GM19467 (cell line): ENCODE measurements around the gene NTN3.

ENCODE experiments used
- ATAC-seq: cut with Tn5 transposase; IDR thresholded peaks from one replicate; pipeline ENCODE4 v1.9.1; 2021; ENCODE audit warnings: mild to moderate bottlenecking, moderate library complexity; ENCODE audit not compliant: unreplicated experiment

Gene NTN3

DNA sequence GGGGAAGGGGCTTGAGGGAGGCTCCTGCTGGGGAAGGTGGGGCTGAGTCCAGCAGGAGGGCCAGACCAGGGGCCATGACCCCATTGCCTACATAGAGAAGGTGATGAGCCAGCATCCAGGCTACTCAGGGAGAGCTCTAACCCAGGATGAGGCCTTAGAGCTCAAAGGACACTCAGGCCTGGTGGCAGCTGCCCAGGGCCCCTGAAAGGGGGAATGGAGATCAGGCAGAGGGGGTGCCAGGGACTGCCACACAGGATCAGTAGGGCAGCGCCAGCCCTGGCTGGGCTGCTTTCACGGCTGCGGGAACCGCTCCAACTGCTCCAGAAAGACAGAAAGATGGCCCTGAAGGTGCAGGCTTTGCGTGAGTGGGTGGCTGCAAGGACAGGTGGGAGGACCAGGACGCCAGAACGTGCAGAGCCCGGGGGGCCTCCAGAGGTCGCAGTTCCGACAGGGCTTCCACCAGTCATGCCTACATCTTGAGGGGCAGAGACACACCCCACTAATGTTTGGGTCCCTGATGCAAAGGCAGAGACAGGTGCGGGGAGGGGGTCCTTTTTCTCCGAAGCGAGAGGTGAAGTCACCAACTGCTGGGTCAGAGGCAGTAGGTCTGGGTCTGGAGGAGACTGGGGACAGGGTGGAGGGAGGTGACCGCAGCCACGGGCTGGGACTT lies 41.8 kb downstream of the NTN3 start:
- ATAC-seq = no peak

DNA sequence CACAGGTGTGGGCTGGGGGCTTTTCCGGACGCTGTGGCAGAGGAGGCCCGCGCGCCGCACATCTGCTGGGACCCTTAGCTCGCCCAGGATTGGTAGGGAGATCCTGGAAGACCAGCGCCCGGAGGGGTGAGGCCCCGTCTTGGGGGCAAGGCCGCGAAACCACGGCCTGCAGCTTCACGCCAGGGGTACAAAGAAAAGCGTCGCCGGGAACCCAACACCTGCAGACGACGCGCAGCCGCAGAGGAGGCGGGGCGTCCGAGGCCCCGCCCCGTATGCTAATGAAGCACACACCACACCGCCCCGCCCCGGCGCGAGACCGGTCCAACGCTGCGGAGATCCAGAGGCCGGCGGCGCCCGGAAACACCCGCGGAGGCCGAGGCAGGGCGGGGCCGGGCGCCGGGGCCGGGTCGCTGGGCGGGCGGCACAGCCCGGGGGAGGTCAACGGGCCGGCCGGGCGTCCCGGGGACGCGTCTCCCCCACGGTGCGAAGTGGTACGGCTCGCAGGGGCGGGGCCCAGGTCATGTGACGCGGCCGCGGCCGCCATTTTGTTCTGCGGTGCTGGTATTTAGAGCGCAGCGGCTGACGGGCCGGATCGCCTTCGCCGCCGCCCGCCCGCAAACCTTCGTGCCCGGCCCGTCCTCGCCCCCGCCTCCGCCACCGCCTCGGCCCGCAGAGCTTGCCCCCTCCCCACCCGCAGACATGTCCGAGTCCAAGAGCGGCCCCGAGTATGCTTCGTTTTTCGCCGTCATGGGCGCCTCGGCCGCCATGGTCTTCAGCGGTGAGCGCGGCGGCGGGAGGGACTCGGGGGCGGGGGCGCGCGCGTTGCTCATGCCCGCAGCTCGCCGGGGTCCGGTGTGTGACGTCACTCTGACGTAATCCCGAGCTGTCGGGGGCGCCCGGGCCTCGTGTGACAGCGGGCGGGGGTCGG lies 42.6 kb downstream of the NTN3 start, which contains the start of gene ATP6V0C:
ATP6V0C (plus strand) TSS at position 548 of the 928 bp plus-strand sequence; CDS start at position 700, 152 bp downstream.
- peak; percentile 60 for ATAC-seq

DNA sequence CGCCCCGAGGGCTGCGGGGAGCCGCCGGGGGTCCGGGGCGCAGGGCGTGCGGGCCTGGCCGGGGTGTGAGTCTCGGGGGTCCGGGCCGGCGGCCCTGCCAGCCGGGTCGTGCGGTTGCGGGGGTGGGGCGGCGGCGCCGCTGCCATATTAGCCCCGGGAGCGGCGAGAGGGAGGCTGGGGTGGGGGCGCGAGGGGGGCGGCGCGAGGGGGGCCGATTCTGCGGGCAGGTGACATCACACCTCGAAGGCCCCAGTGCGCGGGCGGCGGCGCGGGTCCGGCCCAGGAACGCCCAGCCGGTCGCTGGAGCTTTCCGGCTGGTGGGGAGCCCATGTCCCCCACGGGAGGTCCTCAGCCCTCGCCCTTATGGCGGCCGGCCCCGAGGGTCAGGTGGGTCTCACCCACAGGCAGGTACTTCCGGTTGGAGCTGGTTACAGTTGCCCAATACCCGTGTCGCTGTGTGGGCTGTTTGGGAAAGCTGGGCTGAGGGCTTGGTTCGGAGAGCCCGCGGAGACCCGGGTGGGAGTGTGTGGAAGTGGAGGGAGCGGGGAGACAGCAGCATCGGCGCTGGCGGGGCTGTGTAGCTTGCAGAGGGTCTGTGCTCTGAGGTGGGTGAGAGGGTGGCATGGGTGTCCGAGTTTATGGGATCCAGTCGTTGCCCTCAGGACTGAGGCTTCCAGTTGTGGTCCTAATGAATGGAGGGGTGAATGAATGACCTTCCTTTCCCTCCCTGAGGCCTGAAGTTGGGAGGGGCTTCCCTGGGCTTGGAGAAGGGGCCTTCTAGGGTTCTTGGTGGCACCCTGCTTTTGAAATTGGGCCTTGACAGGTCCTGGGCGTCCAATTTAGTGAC lies 43.5 kb downstream of the NTN3 start:
- no peak for ATAC-seq

DNA sequence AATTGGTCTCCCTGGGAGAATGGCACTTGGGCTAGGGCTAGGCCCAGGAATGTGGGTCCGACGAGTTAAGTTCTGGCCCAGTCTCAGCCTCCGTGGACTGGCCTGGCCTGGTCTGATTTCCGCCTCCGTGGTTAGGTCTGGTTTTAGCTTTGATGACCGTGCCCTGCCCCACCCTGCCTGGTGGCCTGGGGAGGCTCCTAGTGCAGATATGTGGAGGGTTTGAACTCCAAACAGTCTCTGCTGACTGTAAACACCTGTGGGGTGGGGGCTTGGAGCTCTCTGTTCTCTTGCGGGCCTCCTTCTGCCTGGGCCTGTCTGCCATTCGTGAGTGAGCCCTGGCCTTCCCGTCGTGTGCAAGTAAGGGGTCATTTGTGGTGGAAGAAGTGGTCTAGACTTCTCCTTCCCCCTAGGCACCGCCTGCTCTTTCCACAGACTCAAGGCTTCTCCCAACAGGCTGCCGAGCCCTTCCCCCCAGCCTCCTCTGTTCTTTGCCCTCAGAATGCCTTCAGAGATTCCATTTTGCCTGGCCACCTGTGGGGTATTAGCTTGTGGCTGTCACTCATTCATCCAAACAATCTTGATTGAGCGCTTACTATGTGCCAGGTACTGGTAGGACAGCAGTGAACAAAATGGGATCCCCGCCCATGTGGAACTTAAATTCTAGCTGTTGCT lies 44.2 kb downstream of the NTN3 start:
- ATAC-seq = no peak

DNA sequence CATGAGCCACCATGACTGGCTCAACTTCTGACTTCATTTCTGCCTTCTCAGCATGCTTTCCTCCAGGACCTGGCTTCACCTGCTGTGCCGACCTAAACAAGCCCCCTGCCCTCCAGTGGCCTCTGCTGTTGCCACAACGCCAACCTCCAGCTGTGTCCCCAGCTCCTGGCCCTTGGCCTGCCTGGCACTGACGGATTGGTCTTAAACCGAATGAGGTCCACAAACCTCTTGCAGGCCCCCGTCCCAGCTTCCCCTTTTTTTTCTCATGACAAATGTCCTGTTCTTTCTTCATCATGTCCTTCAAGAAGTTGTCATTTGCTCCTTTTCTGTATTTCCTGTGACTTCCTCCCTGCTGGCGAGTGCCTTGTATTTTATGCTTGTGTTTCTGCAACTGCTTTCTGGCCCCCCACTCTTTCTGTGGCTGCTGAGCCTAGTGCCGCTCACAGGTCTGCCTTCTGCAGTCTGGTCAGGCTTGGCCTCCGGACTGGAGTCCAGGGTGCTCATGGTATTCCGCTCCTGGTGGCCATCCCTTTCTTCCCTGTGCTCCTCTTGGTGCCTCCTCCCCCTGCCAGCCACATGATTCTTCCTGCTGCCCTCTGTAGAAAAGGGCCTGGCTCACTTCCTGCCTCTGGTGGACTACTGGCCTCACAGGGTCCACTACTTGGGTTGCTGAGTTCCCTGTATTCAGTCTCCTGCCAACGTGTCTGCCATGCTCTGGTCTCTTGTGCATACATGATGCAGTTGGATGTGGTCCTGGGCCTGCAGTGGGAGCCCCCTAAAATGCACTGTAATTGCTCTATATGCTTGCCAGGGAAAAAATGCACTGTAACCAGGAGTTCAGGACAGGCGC lies 45.5 kb downstream of the NTN3 start:
- ATAC-seq = no peak

DNA sequence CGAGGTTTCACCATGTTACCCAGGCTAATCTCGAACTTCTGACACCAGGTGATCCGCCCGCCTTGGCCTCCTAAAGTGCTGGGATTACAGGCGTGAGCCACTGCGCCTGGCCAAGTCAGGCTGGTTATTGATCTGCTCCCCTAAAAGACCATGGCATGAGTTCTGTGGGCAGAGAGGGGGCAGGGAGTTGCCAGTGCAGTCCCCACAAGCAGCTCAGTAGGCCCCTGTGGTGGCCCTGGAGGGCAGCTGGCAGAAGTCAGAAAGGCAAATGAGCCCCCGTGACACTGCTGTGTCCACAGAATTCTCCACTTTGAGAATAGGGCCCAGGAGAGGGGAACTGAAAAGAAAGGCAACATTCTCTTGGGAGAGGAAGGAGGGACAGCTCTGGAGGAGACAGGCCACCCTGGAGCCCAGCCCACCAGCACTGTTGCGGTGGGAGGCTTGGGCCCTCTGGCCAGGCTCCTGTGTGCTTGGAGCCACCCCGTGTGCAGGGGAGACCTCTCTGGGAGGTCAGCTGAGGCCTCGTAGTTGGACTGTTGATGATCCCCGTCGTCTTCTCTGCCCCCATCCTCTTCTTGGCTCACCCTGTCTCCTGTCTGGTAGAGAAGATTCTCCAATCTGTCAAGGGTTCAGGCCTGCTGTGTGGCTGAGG lies 47.0 kb downstream of the NTN3 start:
- no peak for ATAC-seq

DNA sequence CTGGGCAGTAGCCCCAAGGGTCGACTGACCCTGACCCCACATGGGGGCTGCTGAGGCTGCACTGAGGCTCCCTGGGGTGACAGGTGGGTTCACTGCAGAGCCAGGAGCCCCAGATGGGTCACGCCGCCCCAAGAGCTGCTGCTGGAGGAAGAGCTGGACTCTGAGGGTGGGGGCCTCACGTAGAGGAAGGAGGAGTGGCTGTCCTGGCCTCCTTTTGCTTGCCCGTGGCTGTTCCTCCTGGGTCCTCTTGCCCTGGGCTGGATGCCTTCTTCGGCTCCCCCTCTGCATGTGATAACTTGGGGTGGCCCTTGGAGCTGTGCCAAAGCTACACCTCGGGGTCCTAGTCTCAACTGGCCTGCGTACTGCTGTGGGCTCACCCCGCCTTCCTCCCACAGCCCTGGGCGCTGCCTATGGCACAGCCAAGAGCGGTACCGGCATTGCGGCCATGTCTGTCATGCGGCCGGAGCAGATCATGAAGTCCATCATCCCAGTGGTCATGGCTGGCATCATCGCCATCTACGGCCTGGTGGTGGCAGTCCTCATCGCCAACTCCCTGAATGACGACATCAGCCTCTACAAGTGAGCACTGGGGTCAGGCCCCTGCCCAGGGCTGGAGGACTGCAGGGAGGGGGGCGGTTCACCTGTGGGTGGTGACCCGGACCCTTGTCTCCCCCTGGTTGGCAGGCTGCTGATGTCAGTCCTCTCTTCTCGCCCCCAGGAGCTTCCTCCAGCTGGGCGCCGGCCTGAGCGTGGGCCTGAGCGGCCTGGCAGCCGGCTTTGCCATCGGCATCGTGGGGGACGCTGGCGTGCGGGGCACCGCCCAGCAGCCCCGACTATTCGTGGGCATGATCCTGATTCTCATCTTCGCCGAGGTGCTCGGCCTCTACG lies 48.0 kb downstream of the NTN3 start:
- no peak for ATAC-seq

DNA sequence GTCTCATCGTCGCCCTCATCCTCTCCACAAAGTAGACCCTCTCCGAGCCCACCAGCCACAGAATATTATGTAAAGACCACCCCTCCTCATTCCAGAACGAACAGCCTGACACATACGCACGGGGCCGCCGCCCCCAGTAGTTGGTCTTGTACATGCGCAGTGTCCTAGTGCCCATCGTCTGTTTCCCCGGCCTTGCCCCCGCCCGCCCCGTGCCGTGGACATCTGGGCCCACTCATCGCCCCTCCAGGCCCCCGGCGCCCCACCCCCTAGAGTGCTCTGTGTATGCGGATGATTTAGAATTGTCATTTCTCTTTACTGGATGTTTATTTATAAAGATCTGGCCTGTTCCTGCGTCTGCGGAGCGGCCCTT lies 48.6 kb downstream of the NTN3 start:
- ATAC-seq = no peak

DNA sequence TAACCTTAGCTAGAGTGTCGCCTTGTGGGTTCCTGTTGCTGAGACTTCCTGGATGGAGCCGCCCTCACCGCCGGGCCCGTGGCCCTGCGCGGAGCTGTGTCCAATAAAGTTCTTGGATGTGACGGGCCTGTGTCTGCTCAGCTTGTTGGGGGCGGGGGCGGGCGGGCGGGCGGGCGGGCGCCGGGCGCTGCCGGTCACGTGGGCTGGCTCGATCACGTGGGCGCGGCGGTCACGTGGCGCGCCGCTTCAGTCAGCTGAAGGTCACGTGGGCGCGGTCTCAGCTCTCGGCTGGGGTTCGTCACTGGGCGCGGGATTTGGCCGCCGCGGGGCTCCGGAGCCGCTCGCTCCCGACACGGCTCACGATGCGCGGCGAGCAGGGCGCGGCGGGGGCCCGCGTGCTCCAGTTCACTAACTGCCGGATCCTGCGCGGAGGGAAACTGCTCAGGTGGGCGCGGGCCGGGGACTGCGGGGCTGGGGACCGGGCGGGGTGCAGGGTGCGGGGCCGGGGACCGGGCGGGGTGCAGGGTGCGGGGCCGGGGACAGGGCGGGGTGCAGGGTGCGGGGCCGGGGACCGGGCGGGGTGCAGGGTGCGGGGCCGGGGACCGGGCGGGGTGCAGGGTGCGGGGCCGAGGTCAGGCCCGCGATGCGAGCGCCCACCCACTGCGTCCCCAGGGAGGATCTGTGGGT lies 49.1 kb downstream of the NTN3 start, which contains the start of gene AMDHD2:
AMDHD2 (plus strand) TSS at position 275 of the 687 bp plus-strand sequence; CDS start at position 363, 88 bp downstream.
- no peak for ATAC-seq

DNA sequence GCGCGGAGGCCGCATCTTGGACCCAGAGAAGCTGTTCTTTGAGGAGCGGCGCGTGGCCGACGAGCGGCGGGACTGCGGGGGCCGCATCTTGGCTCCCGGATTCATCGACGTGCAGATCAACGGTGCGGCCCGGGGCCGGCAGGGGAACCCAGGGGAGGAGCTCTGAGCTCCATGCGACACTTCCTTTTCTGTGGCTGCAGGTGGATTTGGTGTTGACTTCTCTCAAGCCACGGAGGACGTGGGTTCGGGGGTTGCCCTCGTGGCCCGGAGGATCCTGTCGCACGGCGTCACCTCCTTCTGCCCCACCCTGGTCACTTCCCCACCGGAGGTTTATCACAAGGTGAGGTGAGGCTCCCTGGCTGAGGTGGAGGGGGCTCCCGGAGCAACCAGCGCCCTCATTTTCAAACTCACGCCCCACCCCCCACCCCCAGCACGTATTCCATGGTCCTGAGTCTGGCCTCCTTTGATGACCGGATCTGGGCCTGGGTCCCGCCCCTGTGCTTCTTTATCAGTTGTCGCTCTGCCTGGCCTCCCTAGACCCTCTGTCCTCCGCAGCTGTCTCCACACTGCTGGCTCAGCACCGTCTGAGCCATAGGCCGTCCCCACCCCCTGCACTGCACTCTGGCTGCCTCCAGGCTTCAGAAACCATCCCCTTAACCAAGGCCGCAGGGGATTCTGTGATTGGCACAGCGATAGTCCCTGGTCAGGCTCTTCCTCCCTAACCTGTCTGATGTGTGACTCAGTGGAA lies 49.9 kb downstream of the NTN3 start:
- ATAC-seq = no peak
